Adrenal gland (tissue), 5 donors: ENCODE results near the gene C1QTNF9.

Experiments
- POLR2A ChIP-seq, 2 donors: fragments of 450-650 bp; IDR thresholded peaks; one replicate each; pipeline ENCODE4 v1.6.1; 2017; ENCODE audit warnings: antibody characterized with exemption in 2 of 2, mild to moderate bottlenecking in 2 of 2, moderate library complexity in 1 of 2
- TF ChIP-seq, protein P1 (sequence below), 6 experiments: fragments of 450-650 bp in 4 of 6; fragments of 200-600 bp in 2 of 6; sonication (generic) in 1 of 6; IDR thresholded peaks; 1 replicate in 5 of 6; 2 replicates in 1 of 6; pipeline versions ENCODE4 v1.5.1 to v1.8.0; 2016 to 2021; ENCODE audit warnings: antibody characterized with exemption in 6 of 6, mild to moderate bottlenecking in 2 of 6, moderate library complexity in 1 of 6
- donor health status: DM: no; HTN: no; CAD: no.

GRCh38 chr13:24272452-24273161 lies 36.8 kb upstream of the C1QTNF9 start:
- no peak for TF ChIP-seq POLR2A (IDR thresholded peaks at IDR 0.05)
- TF ChIP-seq, protein P1, sequence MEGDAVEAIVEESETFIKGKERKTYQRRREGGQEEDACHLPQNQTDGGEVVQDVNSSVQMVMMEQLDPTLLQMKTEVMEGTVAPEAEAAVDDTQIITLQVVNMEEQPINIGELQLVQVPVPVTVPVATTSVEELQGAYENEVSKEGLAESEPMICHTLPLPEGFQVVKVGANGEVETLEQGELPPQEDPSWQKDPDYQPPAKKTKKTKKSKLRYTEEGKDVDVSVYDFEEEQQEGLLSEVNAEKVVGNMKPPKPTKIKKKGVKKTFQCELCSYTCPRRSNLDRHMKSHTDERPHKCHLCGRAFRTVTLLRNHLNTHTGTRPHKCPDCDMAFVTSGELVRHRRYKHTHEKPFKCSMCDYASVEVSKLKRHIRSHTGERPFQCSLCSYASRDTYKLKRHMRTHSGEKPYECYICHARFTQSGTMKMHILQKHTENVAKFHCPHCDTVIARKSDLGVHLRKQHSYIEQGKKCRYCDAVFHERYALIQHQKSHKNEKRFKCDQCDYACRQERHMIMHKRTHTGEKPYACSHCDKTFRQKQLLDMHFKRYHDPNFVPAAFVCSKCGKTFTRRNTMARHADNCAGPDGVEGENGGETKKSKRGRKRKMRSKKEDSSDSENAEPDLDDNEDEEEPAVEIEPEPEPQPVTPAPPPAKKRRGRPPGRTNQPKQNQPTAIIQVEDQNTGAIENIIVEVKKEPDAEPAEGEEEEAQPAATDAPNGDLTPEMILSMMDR (IDR thresholded peaks at IDR 0.05): no peak
